Spleen (tissue), 7 donors: ENCODE data around the gene CHST1.

Source experiments
- POLR2A ChIP-seq, 3 donors: fragments of 450-650 bp; IDR thresholded peaks; one replicate each; pipeline ENCODE4 v1.5.1; 2017; ENCODE audit warnings: antibody characterized with exemption in 3 of 3, mild to moderate bottlenecking in 1 of 3
- POLR2AphosphoS5 ChIP-seq, 3 donors: sonication (generic); formaldehyde crosslinking; IDR thresholded peaks; one replicate each; pipeline ENCODE4 v1.5.1; 2017; ENCODE audit warnings: antibody characterized with exemption in 3 of 3
- TF ChIP-seq, protein P1 (sequence below), 11 experiments: fragments of 200-600 bp in 7 of 11; fragments of 450-650 bp in 4 of 11; sonication (generic) in 4 of 11; IDR thresholded peaks in 8 of 11; conservative IDR thresholded peaks in 3 of 11; 1 replicate in 7 of 11; 2 replicates in 4 of 11; pipeline versions ENCODE4 v1.4.0 to v1.8.0; 2016 to 2021; ENCODE audit warnings: antibody characterized with exemption in 11 of 11, inconsistent platforms in 4 of 11, mild to moderate bottlenecking in 1 of 11
- donor health status: DM: no; HTN: no; CAD: no; lungs with moderate emphysema.
- donor health status: DM: no; HTN: no; CAD: no.
- donor health status: DM: no; HTN: no; CAD: no.

DNA sequence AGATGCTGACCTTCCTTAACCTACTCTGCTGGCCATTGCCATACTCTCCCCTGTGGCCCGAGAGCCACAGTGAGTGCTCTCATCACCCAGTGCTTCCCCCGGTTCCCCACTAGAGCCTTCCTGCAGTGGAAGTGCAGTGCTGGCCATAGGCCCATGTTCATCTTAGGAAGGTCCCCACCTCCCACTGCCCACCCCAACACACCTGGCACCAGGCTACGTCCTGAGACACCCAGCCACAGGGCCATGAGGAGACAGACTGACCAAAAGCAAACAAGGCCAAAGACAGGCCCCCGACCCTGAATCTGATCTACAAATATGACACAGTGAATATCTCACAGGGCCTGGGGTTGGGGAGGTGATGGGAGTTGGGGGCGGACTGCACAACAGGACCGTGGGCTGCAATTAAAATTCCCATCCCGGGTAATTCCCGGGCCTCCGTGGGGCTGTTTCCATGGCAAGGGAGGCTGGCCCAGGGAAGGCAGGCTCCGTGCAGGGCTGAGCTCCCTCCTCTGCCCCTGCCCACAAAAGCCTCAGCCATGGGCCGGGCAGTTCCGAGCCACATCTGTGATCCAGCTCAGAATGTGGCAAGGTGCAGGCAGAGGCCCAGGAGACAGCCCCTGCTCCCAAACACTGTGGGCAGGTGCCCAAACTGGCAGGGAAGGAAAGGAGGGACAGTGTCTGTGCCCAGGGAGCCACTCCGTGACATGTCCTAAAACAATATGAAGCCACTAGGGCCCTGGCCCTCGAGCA, 5.1 kb upstream of the CHST1 start:
- TF ChIP-seq, protein P1, sequence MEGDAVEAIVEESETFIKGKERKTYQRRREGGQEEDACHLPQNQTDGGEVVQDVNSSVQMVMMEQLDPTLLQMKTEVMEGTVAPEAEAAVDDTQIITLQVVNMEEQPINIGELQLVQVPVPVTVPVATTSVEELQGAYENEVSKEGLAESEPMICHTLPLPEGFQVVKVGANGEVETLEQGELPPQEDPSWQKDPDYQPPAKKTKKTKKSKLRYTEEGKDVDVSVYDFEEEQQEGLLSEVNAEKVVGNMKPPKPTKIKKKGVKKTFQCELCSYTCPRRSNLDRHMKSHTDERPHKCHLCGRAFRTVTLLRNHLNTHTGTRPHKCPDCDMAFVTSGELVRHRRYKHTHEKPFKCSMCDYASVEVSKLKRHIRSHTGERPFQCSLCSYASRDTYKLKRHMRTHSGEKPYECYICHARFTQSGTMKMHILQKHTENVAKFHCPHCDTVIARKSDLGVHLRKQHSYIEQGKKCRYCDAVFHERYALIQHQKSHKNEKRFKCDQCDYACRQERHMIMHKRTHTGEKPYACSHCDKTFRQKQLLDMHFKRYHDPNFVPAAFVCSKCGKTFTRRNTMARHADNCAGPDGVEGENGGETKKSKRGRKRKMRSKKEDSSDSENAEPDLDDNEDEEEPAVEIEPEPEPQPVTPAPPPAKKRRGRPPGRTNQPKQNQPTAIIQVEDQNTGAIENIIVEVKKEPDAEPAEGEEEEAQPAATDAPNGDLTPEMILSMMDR (IDR thresholded peaks at IDR 0.05 in 8 of 11, conservative IDR thresholded peaks at IDR 0.05 in 3 of 11), result no peak
- TF ChIP-seq POLR2A (IDR thresholded peaks at IDR 0.05), result no peak
- no peak for TF ChIP-seq POLR2AphosphoS5 (IDR thresholded peaks at IDR 0.05)
